GM21526 (cell line): Measurements from ENCODE around the gene RXRA.

Source experiments
- ATAC-seq: cut with Tn5 transposase; IDR thresholded peaks from one replicate; pipeline ENCODE4 v1.9.1; 2021; ENCODE audit warnings: moderate library complexity; ENCODE audit not compliant: unreplicated experiment, low FRiP score

The RXRA gene

GRCh38 chr9:134349936-134350335 is 23.7 kb downstream of the RXRA start:
- no peak for ATAC-seq

- no peak for ATAC-seq
Observed at GRCh38 chr9:134350416-134350994, 24.2 kb downstream of the RXRA start.

- no peak for ATAC-seq
Observed at GRCh38 chr9:134351606-134352176, 25.4 kb downstream of the RXRA start.

- ATAC-seq = no peak
Observed at GRCh38 chr9:134352247-134352933, 26.1 kb downstream of the RXRA start.

- no peak for ATAC-seq
Observed at GRCh38 chr9:134353539-134353938, 27.3 kb downstream of the RXRA start.

GRCh38 chr9:134355158-134355557 is 28.9 kb downstream of the RXRA start:
- no peak for ATAC-seq

- no peak for ATAC-seq
Observed at GRCh38 chr9:134355561-134356279, 29.5 kb downstream of the RXRA start.

GRCh38 chr9:134356496-134357470 is 30.5 kb downstream of the RXRA start:
- no peak for ATAC-seq

- ATAC-seq = no peak
Observed at GRCh38 chr9:134357631-134358025, 31.4 kb downstream of the RXRA start.

- ATAC-seq = no peak
Observed at GRCh38 chr9:134358026-134358661, 31.9 kb downstream of the RXRA start.

- ATAC-seq = no peak
Observed at GRCh38 chr9:134358662-134359319, 32.5 kb downstream of the RXRA start.

GRCh38 chr9:134359493-134360179 is 33.4 kb downstream of the RXRA start:
- ATAC-seq = no peak

- ATAC-seq = no peak
Observed at GRCh38 chr9:134360180-134360759, 34.0 kb downstream of the RXRA start.

GRCh38 chr9:134360897-134361296 is 34.6 kb downstream of the RXRA start:
- no peak for ATAC-seq

- ATAC-seq = no peak
Observed at GRCh38 chr9:134361426-134361825, 35.2 kb downstream of the RXRA start.

GRCh38 chr9:134361843-134362414 is 35.7 kb downstream of the RXRA start:
- no peak for ATAC-seq

- no peak for ATAC-seq
Observed at GRCh38 chr9:134363450-134363849, 37.2 kb downstream of the RXRA start.
